Measurements from ENCODE around the gene ARID3A. TPM values are rescaled to one million over a fixed set of nuclear protein-coding genes. Genes with fewer than 3 reads are reported as not detected.
"Not testable (repeated sequence)": the region's sequence is repeated elsewhere in the genome, so short reads cannot be mapped to it uniquely, and the experiment has no call there.

ARID3A gene, protein sequence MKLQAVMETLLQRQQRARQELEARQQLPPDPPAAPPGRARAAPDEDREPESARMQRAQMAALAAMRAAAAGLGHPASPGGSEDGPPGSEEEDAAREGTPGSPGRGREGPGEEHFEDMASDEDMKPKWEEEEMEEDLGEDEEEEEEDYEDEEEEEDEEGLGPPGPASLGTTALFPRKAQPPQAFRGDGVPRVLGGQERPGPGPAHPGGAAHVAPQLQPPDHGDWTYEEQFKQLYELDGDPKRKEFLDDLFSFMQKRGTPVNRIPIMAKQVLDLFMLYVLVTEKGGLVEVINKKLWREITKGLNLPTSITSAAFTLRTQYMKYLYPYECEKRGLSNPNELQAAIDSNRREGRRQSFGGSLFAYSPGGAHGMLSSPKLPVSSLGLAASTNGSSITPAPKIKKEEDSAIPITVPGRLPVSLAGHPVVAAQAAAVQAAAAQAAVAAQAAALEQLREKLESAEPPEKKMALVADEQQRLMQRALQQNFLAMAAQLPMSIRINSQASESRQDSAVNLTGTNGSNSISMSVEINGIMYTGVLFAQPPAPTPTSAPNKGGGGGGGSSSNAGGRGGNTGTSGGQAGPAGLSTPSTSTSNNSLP
- 12.8 TPM for total RNA-seq

DNA sequence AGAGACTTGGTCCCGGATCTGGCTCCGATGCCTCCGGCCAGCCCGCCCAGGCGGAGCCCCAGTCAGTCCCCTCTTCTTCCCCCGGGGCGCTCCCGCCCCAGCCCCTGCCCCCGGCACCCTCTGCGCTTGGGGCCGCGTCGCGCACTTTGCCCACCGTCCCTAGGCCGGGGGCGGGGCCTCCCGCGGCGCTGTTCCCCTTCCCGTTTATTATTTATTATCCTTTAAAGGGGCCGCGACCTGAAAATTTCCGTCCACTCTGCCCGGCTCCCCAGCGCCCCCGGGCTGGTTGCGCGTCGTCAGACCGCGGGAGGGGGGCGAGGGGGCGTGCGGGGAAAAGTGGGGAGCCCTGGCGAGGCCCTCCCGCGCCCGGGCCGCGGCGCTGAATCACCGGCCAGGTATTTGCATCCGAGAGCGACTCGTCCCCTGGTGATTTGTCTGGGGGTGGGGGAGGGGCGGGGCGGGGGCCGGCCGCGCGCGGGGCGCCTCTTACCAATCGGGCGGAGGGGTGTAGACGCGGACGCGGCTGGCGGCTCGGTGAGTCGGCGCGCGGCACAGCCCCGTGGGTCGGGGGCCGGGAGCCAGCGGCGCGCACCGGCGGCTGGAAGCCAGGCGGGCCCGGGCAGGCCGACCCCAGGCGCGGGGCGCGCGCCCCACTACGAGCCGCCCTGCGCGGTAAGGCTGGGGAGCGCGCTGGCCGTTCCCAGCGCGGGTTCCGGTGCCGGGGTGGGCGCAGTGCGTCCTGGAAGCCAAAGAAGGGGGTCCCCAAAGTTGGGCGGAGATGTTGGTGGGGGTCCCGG, at the start of gene ARID3A:
TSS of gene ARID3A (plus strand) at position 510 of the 797 bp plus-strand sequence. CDS start 3,494 bp downstream, outside the sequence.
- DNase-seq = peak; percentile 88

DNA sequence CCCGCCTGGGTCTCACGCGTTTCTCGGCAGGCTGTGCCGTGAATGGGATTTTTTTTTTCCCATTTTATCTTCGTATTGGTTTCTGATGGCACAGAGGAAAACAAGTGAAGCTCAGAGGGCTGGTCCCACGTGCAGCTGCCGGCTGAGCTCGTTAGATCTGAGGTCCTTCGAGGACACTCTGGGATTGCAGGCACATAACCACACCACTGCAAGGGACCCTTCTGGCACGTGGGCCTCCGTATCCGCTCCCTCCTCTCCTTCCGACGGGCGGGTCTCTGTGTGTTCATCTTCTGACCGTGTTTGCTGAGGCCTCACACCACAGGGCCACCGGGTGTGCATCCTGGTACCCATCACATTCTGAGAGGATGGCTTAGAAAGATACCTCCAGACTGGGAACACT, 49.7 kb upstream of the ARID3A start:
- no peak for DNase-seq

DNA sequence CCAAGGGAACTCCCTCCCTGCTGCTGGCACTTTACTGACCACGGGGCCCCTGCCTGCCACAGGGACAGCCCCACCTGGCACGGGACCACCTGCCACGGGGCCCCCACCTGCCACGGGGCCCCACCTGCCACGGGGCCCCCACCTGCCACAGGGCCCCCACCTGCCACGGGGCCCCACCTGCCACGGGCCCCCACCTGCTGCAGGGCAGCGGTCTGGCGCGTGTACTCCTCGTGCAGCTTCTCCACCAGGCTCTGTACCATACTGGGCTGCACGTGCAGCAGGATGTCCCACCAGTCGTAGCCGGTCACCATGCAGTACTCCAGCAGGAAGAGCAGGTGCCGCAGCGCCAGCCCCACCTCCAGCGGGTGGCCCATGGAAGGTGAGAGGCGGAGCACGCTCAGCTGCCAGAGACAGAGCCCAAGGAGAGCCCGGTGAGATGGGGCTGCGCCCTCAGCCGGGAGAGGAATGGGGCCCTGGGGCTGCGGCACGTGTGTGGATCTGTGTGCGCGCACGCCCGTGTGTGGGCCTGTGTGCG, 49.0 kb upstream of the ARID3A start:
- DNase-seq = no peak

DNA sequence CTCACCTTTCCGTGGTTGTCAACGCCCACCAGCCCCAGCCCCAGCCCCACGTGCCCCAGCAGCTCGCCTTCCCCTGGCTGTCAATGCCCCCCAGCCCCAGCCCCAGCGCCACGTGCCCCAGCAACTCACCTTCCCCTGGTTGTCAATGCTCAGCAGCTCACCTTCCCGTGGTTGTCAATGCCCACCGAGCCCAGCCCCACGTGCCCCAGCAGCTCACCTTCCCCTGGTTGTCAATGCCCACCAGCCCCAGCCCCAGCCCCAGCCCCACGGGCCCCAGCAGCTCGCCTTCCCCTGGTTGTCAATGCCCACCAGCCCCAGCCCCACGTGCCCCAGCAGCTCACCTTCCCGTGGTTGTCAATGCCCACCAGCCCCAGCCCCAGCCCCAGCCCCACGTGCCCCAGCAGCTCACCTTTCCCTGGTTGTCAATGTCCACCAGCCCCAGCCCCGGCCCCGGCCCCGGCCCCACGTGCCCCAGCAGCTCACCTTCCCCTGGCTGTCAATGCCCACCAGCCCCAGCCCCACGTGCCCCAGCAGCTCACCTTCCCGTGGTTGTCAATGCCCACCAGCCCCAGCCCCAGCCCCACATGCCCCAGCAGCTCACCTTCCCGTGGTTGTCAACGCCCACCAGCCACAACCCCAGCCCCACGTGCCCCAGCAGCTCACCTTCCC, 47.7 kb upstream of the ARID3A start:
- not testable (repeated sequence) for DNase-seq

DNA sequence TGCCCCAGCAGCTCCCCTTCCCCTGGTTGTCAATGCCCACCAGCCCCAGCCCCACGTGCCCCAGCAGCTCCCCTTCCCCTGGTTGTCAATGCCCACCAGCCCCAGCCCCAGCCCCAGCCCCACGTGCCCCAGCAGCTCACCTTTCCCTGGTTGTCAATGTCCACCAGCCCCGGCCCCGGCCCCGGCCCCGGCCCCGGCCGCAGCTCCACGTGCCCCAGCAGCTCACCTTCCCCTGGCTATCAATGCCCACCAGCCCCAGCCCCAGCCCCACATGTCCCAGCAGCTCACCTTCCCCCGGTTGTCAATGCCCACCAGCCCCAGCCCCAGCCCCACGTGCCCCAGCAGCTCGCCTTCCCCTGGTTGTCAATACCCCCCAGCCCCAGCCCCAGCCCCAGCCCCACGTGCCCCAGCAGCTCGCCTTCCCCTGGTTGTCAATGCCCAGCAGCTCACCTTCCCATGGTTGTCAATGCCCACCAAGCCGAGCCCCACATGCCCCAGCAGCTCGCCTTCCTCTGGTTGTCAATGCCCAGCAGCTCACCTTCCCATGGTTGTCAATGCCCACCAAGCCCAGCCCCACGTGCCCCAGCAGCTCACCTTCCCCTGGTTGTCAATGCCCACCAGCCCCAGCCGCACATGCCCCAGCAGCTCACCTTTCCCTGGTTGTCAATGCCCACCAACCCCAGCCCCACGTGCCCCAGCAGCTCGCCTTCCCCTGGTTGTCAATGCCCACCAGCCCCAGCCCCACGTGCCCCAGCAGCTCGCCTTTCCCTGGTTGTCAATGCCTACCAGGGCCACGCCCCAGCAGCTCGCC, 46.9 kb upstream of the ARID3A start:
- DNase-seq = not testable (repeated sequence)

DNA sequence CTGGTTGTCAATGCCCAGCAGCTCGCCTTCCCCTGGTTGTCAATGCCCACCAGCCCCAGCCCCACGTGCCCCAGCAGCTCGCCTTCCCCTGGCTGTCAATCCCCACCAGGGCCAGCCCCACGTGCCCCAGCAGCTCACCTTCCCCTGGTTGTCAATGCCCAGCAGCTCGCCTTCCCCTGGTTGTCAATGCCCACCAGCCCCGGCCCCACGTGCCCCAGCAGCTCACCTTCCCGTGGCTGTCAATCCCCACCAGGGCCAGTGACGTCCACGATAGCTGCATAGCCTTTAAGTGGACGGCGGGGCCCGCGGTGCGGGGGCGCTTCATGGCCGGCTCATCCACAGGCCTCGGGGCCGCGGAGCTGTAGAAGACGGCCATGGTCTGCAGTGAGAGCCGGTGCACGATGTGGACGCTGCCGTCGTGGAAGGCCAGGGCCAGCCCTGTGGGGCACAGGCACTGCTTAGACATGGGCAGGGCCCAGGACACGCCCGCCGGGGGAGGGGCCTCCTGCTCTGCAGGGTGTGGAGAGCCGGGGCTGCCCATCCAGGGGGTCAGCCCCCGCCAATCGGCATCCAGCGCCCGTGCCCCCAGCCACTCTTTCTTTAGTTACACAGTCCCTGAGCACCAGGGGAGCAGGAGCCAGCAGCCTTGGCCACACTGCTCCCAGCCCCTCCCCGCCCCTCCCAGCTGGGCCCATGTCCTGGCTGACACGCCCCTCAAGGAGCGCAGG, 46.0 kb upstream of the ARID3A start:
- DNase-seq = no peak

DNA sequence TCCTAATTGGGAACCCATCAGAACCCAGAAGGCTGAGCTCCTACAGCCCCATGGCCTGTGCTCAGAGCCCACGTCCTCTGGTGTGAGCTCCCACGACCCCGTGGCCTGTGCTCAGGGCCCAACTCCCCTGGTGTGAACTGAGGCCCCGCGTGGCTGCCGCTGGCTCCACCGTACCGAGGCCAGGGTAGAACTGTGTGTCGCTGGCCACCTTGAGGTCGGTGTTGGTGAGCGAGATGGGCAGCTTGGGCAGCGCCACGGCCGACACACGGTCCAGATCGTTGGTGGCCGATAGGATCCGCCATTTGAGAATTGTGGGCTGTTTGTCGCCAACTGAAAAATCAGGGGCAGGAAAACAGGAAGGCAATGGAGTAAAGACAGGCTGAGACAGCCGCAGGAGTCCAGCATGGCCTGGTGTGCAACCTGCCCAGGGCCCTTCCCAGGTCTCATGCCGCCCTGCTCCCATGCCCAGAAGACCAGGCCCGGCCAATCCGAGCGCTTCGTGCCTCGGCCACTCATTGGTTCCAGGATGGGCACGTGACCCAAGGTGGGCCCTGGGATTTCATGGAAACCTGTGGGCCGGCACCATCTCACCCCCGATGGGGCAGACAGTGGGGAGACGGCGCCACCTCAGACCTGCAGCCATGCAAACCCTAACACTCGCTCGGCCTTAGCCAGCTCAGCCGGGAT, 44.3 kb upstream of the ARID3A start:
- DNase-seq = no peak

DNA sequence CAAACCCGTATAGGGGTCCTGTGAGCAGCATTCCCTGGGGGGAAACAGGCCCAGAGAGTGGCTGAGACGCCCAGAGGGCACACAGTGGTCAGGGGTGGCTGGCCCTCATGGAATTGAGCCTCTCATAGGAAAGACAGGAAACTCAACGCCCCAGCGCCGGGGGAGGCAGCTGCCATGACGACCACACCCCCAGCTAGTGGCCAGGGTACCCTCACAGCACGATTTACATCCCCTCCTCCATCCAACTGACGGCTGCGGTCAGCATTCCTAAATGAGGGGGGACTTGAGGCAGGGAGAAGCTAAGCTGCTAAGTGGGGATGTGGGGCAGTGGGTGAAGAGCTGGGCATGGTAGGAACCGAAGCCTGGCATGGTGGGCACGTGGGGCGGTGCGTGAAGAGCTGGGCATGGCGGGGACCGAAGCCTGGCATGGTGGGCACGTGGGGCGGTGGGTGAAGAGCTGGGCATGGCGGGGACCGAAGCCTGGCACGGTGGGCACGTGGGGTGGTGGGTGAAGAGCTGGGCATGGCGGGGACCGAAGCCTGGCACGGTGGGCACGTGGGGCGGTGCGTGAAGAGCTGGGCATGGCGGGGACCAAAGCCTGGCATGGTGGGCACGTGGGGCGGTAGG, 42.9 kb upstream of the ARID3A start:
- DNase-seq = no peak

DNA sequence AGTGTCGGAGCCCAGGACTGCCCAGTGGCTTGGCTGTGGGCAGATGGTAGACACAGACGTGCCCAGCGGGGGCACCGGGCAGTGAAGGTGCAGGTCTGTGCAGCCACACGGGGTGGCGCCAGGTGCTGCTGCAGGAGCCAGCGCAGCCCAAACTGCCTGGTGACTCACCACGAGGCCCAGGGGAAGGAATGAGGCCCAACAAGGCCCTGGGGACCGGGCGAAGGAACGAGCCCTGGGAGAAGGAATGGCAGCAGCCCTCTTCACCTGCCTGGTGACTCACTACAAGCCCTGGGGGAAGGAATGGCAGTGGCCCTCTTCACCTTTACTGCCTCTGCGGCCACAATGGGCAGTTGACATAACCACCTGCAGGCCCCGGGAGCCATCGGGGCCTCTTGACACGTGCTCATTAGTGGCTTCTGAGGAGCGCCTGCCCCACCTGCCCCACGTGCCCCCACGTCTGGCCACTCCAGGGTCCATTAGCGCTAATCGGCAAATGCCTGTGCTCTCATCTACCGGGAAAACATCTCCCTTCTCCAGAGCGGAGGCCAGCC, 42.1 kb upstream of the ARID3A start:
- no peak for DNase-seq

DNA sequence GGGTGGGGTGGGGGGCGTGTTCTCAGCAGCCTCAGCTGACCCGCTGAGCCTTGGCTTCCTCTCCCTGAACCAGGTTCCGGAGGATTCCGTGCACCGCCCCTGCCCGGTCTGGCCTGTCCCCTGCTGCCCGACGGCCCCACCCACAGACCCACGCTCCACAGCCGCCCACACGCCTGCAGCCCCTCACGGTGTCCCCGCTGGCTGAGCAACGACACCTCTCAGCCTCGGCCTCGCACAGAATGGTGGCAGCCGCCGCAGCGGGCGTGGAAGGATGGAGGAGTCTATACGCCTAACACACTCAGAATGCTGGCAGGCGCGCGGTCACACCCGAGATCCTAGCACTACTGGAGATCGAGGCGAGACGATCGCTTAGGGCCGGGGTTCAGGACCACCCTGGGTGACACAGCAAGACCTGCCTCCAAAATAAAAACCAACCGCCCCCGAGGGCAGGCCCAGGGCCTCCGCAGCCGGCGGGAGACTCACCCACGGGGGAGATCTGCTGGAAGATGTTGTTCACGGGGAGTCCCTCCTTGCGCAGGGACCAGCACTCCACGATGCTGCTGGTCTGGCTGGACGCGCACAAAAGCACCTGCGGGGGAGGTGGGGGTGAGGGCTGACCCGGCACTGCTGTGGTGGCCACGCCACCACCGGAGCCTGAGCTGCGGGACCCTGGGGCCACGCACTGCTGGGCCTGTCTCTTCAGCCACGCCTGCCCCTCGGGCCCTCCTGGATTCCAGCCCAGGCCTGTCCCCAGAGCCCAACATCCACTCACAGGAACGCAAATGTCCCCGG, 41.2 kb upstream of the ARID3A start:
- DNase-seq = no peak

DNA sequence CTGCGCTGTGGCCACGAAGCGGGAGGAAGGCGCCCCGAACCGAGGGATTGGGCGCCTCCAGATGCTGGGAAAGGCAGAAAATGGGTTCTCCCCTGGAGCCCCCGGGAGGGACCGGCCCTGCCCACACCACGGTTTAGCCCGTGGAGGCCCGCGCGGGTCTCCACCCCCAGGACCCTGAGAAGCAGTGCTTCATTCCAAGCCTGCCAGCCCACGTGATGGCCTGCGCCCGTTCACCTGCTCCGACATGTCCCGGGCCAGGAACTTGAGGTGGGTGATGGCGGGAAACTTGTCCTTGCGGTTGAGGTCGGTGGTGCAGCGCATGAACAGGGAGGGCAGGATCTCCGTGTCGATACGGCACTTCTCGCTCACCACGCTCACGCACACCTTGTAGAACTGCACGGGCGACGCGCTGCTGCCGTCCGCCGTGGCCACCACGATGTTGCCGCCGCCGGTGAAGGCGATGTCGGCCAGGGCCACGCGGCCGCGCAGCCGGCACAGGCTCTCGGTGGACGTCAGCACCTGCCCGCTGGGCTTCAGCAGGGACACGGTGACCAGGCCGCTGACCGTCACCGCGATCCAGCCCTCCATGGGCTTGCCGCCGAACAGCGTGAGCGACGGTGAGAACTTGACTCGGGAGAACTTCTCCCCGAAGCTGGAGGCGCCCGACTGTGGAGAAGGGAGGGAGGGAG, 40.2 kb upstream of the ARID3A start:
- DNase-seq = no peak

DNA sequence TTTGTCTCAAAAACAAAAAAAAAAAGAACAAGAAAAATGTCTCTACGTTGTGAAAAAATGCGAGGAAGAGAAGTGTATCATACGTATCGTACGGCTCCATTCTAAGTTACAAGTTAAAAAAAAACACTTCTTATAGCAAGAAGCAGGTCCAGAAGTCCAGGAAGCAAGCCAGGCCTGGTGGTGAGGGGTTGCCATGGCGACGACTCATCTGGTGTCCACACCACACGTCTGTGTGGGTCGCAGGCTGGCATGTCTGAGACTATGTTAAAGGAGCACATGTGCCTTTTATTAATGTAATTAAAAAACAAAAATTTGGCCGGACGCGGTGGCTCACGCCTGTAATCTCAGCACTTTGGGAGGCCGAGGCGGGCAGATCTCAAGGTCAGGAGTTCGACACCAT, 38.8 kb upstream of the ARID3A start:
- no peak for DNase-seq

DNA sequence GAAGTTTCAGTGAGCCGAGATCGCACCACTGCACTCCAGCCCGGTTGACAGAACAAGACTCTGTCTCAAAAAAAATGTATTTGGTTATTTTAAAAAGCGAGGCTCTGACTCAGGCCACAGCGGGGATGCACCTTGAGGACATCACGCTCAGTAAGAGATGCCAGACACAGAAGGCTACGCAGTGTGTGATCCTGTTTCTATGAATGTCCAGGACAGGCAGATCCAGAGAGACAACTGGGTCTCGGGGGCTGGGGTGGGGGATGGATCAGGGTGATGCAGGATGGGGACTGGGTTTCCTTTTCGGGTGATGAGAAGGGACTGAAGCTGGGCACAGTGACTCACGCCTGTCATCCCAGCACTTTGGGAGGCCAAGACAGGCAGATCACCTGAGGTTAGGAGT, 38.2 kb upstream of the ARID3A start:
- DNase-seq = no peak

DNA sequence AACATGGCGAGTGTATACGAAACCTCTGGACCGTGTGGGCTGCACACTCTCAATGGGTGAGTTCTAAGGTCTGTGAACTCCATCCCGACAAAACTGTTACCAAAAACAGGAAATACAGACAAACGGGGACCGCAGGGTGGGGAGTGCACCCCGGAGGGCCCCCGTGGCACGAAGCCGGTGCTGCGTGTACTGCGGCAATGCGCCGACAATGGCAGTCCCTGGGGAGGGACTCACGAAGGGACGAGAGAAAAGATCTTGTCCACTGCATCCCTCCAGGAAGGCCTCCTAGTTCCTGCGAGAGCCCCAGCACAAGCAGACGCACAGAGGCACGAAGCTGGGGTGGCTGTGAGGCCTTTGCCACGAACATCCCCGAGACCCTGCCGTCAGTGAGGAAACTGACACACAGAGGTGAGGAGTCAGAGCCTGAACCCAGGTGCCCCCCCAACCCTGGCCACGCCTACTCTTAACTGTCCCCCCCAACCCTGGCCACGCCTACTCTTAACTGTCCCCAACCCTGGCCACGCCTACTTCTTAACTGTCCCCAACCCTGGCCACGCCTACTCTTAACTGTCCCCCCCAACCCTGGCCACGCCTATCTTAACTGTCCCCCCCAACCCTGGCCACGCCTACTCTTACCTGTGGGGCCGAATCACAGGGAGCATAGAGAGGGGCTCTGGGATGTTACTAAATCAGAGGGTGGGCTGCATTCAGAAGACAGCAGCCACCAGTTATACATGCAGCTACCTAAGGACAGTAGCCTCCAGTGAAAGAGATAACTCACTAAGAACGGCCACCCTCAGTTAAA, 37.1 kb upstream of the ARID3A start:
- no peak for DNase-seq

DNA sequence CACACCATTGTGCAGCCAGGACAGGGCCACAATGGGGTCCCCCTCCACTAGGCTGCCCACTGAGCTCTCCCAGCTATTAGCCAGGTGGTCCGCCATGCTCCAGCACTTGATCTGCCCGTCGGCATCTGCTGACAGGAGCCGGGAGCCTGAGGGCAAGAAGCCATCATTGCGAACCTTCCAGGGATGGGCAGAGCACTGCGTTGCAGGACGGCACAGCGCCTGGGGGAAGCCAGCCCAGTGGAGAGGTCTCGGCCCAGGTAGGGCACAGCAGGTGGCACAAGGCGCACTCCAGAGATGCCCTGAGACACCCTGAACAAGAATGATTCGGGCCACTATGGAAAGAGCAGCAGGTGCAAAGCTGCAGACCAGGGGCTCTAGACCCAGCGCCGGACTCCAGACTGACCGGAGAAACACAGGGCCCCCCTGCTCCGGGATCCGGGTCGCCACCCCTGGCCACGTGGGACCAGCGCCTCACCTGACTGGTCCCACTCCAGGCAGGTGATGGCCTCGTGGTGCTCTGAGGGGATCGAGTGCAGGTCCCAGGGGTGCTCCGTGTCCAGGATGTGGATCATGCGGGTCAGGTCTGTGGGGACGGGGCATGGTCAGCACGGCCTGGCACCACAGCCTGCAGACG, 36.1 kb upstream of the ARID3A start:
- no peak for DNase-seq

DNA sequence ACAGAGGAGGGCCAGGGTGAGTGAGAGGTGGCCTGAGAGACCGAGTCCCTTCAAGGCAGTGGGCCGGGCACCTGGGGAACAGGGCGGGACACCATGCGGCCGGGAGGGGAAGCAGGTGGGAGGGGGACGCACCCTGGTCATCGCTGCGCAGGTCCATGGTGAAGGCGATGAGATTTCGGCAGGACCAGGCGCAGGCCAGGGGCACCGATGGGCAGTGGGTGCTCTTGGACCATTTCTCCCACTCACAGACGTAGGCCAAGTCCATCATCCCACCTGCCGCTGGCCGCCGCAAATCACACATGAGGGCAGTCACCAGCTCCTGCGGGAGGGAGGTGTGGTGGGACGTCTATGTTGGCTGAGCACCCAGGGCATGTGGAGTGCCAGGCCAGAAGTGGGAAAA, 35.0 kb upstream of the ARID3A start:
- DNase-seq = no peak
